A549 (cell line): ENCODE results near the gene SZT2.

Experiments
- CTCF ChIP-seq: fragments of >200 bp; sonication (Bioruptor Twin); formaldehyde crosslinking; IDR thresholded peaks from 3 replicates; pipeline ENCODE4 v1.5.1; 2016
- FOSL2 ChIP-seq, 2 experiments: fragments of 450-650 bp in 1 of 2; fragments of >200 bp in 1 of 2; sonication (Bioruptor Twin) in 1 of 2; formaldehyde crosslinking; IDR thresholded peaks; 2 replicates each; pipeline versions ENCODE4 v1.5.0 to v1.6.1; 2016 to 2020; ENCODE audit warnings: mild to moderate bottlenecking in 1 of 2, moderate library complexity in 1 of 2
- MAX ChIP-seq: IDR thresholded peaks from 2 replicates; pipeline ENCODE4 v1.6.1; 2012
- POLR2A ChIP-seq: IDR thresholded peaks from 2 replicates; pipeline ENCODE4 v1.6.1; 2012; ENCODE audit warnings: mild to moderate bottlenecking, low read length
- SMC3 ChIP-seq: fragments of >200 bp; sonication (Bioruptor Twin); formaldehyde crosslinking; IDR thresholded peaks from 3 replicates; pipeline ENCODE4 v1.6.1; 2018; ENCODE audit warnings: inconsistent platforms

- TF ChIP-seq FOSL2 (IDR thresholded peaks at IDR 0.05) (no peak), FOSL2 (CRISPR knock-in tag; IDR thresholded peaks at IDR 0.05) (no peak), POLR2A (no peak), CTCF (no peak), MAX (no peak), SMC3 (no peak)
Measured at GRCh38 chr1:43445606-43446387, 56.1 kb downstream of the SZT2 start.
